Measurements from ENCODE around the gene ZNF426.
"Not testable (repeated sequence)": the region's sequence is repeated elsewhere in the genome, so short reads cannot be mapped to it uniquely, and the experiment has no call there.

ZNF426 gene

GRCh38 chr19:9538183-9539058 is at the start of gene ZNF426:
TSS of gene ZNF426 (minus strand) at chr19:9538645. CDS start at chr19:9536232, 2,413 bp downstream.
- peaks cover 50% of the 10 kb centered on the region for H3K36me3 Mint-ChIP-seq
- H3K4me3 Mint-ChIP-seq: peak within 1 kb of the TSS; percentile 90
- peaks cover 19% of the 10 kb centered on the region for H3K9me3 Mint-ChIP-seq
- peak within 1 kb of the TSS; percentile 98 for H3K27ac Mint-ChIP-seq
- ATAC-seq: peak; percentile 97
- no peaks in the 10 kb centered on the region for H3K27me3 Mint-ChIP-seq
- H3K4me1 Mint-ChIP-seq: peaks cover 19% of the 10 kb centered on the region

- Mint-ChIP-seq H3K4me3 (no peak overlapping the region), H3K9me3 (peaks cover 4% of the 10 kb centered on the region), H3K4me1 (peaks cover 25% of the 10 kb centered on the region), H3K27ac (no peak overlapping the region), H3K27me3 (peaks cover 11% of the 10 kb centered on the region), H3K36me3 (peaks cover 7% of the 10 kb centered on the region)
- ATAC-seq: peak; percentile 59
Observed at GRCh38 chr19:9586764-9587163, 48.3 kb upstream of the ZNF426 start.

- Mint-ChIP-seq H3K9me3 (peaks cover 8% of the 10 kb centered on the region), H3K27ac (peak within 1 kb of the TSS; percentile 96)
Observed at GRCh38 chr19:9584073-9584833, 45.8 kb upstream of the ZNF426 start, which contains the start of gene ZNF121. TSS of gene ZNF121 (minus strand) at chr19:9584504. CDS start at chr19:9568097, 16,407 bp downstream.

GRCh38 chr19:9582081-9582725 is 43.8 kb upstream of the ZNF426 start:
- H3K4me1 Mint-ChIP-seq: peaks cover 62% of the 10 kb centered on the region
- peak overlapping the region; percentile 47 for H3K4me3 Mint-ChIP-seq
- H3K27ac Mint-ChIP-seq: peak overlapping the region; percentile 42
- not testable (repeated sequence) for H3K27me3 Mint-ChIP-seq, ATAC-seq, H3K9me3 Mint-ChIP-seq
- peaks cover 50% of the 10 kb centered on the region for H3K36me3 Mint-ChIP-seq

More at GRCh38 chr19:9584073-9584833, 45.8 kb upstream of the ZNF426 start, which contains the start of gene ZNF121:
- H3K36me3 Mint-ChIP-seq: peaks cover 31% of the 10 kb centered on the region
- H3K4me1 Mint-ChIP-seq: peaks cover 48% of the 10 kb centered on the region
- no peaks in the 10 kb centered on the region for H3K27me3 Mint-ChIP-seq
- H3K4me3 Mint-ChIP-seq: peak within 1 kb of the TSS; percentile 95
- ATAC-seq: peak; percentile 94

- peaks cover 11% of the 10 kb centered on the region for H3K9me3 Mint-ChIP-seq
- H3K4me3 Mint-ChIP-seq: no peak overlapping the region
- no peaks in the 10 kb centered on the region for H3K27me3 Mint-ChIP-seq
- H3K36me3 Mint-ChIP-seq: peaks cover 64% of the 10 kb centered on the region
- H3K27ac Mint-ChIP-seq: peak overlapping the region; percentile 45
- H3K4me1 Mint-ChIP-seq: peaks cover 67% of the 10 kb centered on the region
- ATAC-seq: no peak
Observed at GRCh38 chr19:9580728-9581127, 42.3 kb upstream of the ZNF426 start.

GRCh38 chr19:9570255-9570654 is 31.8 kb upstream of the ZNF426 start:
- Mint-ChIP-seq H3K4me1 (peaks cover 11% of the 10 kb centered on the region), H3K36me3 (peaks cover 95% of the 10 kb centered on the region), H3K9me3 (peaks cover 28% of the 10 kb centered on the region), H3K27ac (no peak overlapping the region), H3K4me3 (no peak overlapping the region), H3K27me3 (no peaks in the 10 kb centered on the region)
- ATAC-seq: no peak

- no peak overlapping the region for H3K4me3 Mint-ChIP-seq
- H3K9me3 Mint-ChIP-seq: peaks cover 29% of the 10 kb centered on the region
- no peaks in the 10 kb centered on the region for H3K27me3 Mint-ChIP-seq
- no peak for ATAC-seq
- no peak overlapping the region for H3K27ac Mint-ChIP-seq
- no peaks in the 10 kb centered on the region for H3K4me1 Mint-ChIP-seq
- H3K36me3 Mint-ChIP-seq: peaks cover 94% of the 10 kb centered on the region
Observed at GRCh38 chr19:9566729-9567128, 28.3 kb upstream of the ZNF426 start.

- Mint-ChIP-seq H3K4me3 (no peak overlapping the region), H3K27me3 (no peaks in the 10 kb centered on the region), H3K9me3 (peaks cover 31% of the 10 kb centered on the region), H3K36me3 (peaks cover 94% of the 10 kb centered on the region), H3K27ac (no peak overlapping the region), H3K4me1 (no peaks in the 10 kb centered on the region)
- ATAC-seq: no peak
Observed at GRCh38 chr19:9565900-9566705, 27.7 kb upstream of the ZNF426 start.

- Mint-ChIP-seq H3K4me3 (no peak overlapping the region), H3K27ac (no peak overlapping the region), H3K4me1 (no peaks in the 10 kb centered on the region), H3K27me3 (no peaks in the 10 kb centered on the region), H3K9me3 (peaks cover 14% of the 10 kb centered on the region), H3K36me3 (peaks cover 43% of the 10 kb centered on the region)
- no peak for ATAC-seq
Observed at GRCh38 chr19:9552536-9553274, 14.3 kb upstream of the ZNF426 start.

- no peak for ATAC-seq
- Mint-ChIP-seq H3K27me3 (no peaks in the 10 kb centered on the region), H3K4me1 (no peaks in the 10 kb centered on the region), H3K36me3 (peaks cover 26% of the 10 kb centered on the region), H3K9me3 (peaks cover 20% of the 10 kb centered on the region), H3K4me3 (no peak overlapping the region), H3K27ac (no peak overlapping the region)
Observed at GRCh38 chr19:9547870-9548269, 9.4 kb upstream of the ZNF426 start.

GRCh38 chr19:9541281-9541680 is 2.8 kb upstream of the ZNF426 start:
- ATAC-seq: not testable (repeated sequence)
- peaks cover 21% of the 10 kb centered on the region for H3K36me3 Mint-ChIP-seq

GRCh38 chr19:9539921-9540320 is 1.5 kb upstream of the ZNF426 start:
- Mint-ChIP-seq H3K27ac (peak overlapping the region; percentile 98), H3K4me1 (peaks cover 19% of the 10 kb centered on the region), H3K36me3 (peaks cover 35% of the 10 kb centered on the region), H3K9me3 (peaks cover 17% of the 10 kb centered on the region), H3K4me3 (peak overlapping the region; percentile 54)
- H3K27me3 Mint-ChIP-seq, ATAC-seq: not testable (repeated sequence)

More at GRCh38 chr19:9541281-9541680, 2.8 kb upstream of the ZNF426 start:
- Mint-ChIP-seq H3K4me1 (peaks cover 19% of the 10 kb centered on the region), H3K9me3 (peaks cover 17% of the 10 kb centered on the region)
- H3K4me3 Mint-ChIP-seq, H3K27ac Mint-ChIP-seq, H3K27me3 Mint-ChIP-seq: not testable (repeated sequence)

GRCh38 chr19:9539201-9539600 is 756 bp upstream of the ZNF426 start:
- H3K27ac Mint-ChIP-seq: peak overlapping the region; percentile 98
- peak overlapping the region; percentile 54 for H3K4me3 Mint-ChIP-seq
- H3K9me3 Mint-ChIP-seq: peaks cover 17% of the 10 kb centered on the region
- ATAC-seq, H3K27me3 Mint-ChIP-seq: not testable (repeated sequence)
- peaks cover 19% of the 10 kb centered on the region for H3K4me1 Mint-ChIP-seq
- H3K36me3 Mint-ChIP-seq: peaks cover 42% of the 10 kb centered on the region

- Mint-ChIP-seq H3K4me3 (no peak overlapping the region), H3K4me1 (peaks cover 19% of the 10 kb centered on the region), H3K9me3 (peaks cover 26% of the 10 kb centered on the region), H3K36me3 (peaks cover 75% of the 10 kb centered on the region), H3K27ac (no peak overlapping the region), H3K27me3 (no peaks in the 10 kb centered on the region)
- no peak for ATAC-seq
Observed at GRCh38 chr19:9535934-9536333, 2.5 kb downstream of the ZNF426 start.

All from stimulated activated memory B cell treated with anti-CD40 and anti-IgM and Interleukin-4, amounts not matched to agents 10 μg/mL and 1 μg/mL and 100 μg/mL, for 72 hours (primary cell).